K562 (cell line): ENCODE results near the gene GGNBP2. TPM values are rescaled to one million over a fixed set of nuclear protein-coding genes. Genes with fewer than 3 reads are reported as not detected.
A peak's percentile ranks its signal among the peaks of the same experiment; 100 is the strongest.

Experiments used
- CUX1 ChIP-seq: fragments of 200-800 bp; sonication (Bioruptor generic); IDR thresholded peaks from 2 replicates; pipeline ENCODE4 v1.6.1; 2016; ENCODE audit warnings: missing genetic modification characterization, missing compliant biosample characterization
- EHMT2 ChIP-seq: fragments of 450-650 bp; IDR thresholded peaks from 2 replicates; pipeline ENCODE4 v1.6.1; 2018; ENCODE audit warnings: antibody characterized with exemption
- EP300 ChIP-seq: IDR thresholded peaks from 2 replicates; pipeline ENCODE4 v1.6.1; 2012; ENCODE audit warnings: low read length, improper control_type of control experiment
- HINFP ChIP-seq: fragments of 450-650 bp; conservative IDR thresholded peaks from 2 replicates; pipeline ENCODE4 v1.6.1; 2016; ENCODE audit warnings: missing genetic modification characterization, low read depth, mild to moderate bottlenecking, control low read depth, missing compliant biosample characterization
- LEF1 ChIP-seq: fragments of 450-650 bp; IDR thresholded peaks from 2 replicates; pipeline ENCODE4 v1.6.1; 2016; ENCODE audit warnings: mild to moderate bottlenecking
- PHB ChIP-seq: fragments of 250-450 bp; sonication (Bioruptor Pico); IDR thresholded peaks from 2 replicates; pipeline ENCODE4 v1.5.0; 2021
- PTBP1 ChIP-seq: fragments of 200-400 bp; formaldehyde crosslinking; IDR thresholded peaks from 2 replicates; pipeline ENCODE4 v1.6.1; 2017; ENCODE audit warnings: low read depth, low read length
- TBP ChIP-seq: optimal IDR thresholded peaks from 2 replicates; pipeline ENCODE3; 2011; ENCODE audit warnings: low read depth, low read length, improper control_type of control experiment
- ZNF707 ChIP-seq: fragments of 250-450 bp; sonication (Bioruptor Pico); conservative IDR thresholded peaks from 2 replicates; pipeline ENCODE4 v1.8.0; 2022; ENCODE audit warnings: inconsistent platforms, mild to moderate bottlenecking, moderate library complexity
- ZNF79 ChIP-seq: fragments of 250-450 bp; sonication (Bioruptor Pico); IDR thresholded peaks from 2 replicates; pipeline ENCODE4 v1.4.0; 2020; ENCODE audit warnings: low read depth, mild to moderate bottlenecking, moderate library complexity
- polyA plus RNA-seq, 8 experiments: library from polyadenylated mRNA; depleted of rRNA in 4 of 8; stranded (reverse) in 5 of 8; unstranded in 3 of 8; fragments of >200 nt; fragmentation: Nextera tagmentation in 2 of 8; fragmentation: Illumina TruSeq in 1 of 8; extraction: Ambion mirVana in 2 of 8; extraction: Trizol in 1 of 8; gene quantifications; 2 replicates each; pipeline versions ENCODE4 v1.2.1 to v1.2.3, GENCODE V29; 2011 to 2014; ENCODE audit warnings: inconsistent platforms in 1 of 8, missing spikeins in 1 of 8
- total RNA-seq, 7 experiments: library from RNA; depleted of rRNA in 6 of 7; stranded (reverse); fragments of >200 nt in 6 of 7; fragmentation: Illumina TruSeq in 2 of 7; extraction: Trizol in 2 of 7; gene quantifications; 2 replicates each; pipeline versions ENCODE4 v1.2.1 to v1.2.3, GENCODE V29; 2011 to 2021; ENCODE audit warnings: low replicate concordance in 1 of 7
- TF ChIP-seq, protein P1 (sequence below): sonication (generic); formaldehyde crosslinking; IDR thresholded peaks from 2 replicates; pipeline ENCODE4 v1.8.1; 2023; ENCODE audit warnings: mild to moderate bottlenecking, missing genetic modification reagents
- TF ChIP-seq, protein P2 (sequence below): fragments of 250-450 bp; sonication (Bioruptor Pico); IDR thresholded peaks from 2 replicates; pipeline ENCODE4 v1.5.0; 2020; ENCODE audit warnings: mild to moderate bottlenecking
- TF ChIP-seq, protein P3 (sequence below), 2 experiments: fragments of 200-800 bp in 1 of 2; sonication (Bioruptor generic) in 1 of 2; sonication (generic) in 1 of 2; formaldehyde crosslinking in 1 of 2; IDR thresholded peaks in 1 of 2; conservative IDR thresholded peaks in 1 of 2; 2 replicates each; pipeline versions ENCODE4 v1.5.0 to v1.6.1; 2016 to 2020; ENCODE audit warnings: missing compliant biosample characterization in 1 of 2, missing genetic modification characterization in 1 of 2, missing genetic modification reagents in 1 of 2

Gene GGNBP2
- total and polyA plus RNA-seq, 9 of the 15 experiments (the other 6 are each of a cell fraction or from before 2014, with no cell fraction given) = 35.7 to 96.6 (median 64.1) TPM

- no peak for TF ChIP-seq CUX1 (CRISPR knock-in tag)
- TF ChIP-seq, protein P1, sequence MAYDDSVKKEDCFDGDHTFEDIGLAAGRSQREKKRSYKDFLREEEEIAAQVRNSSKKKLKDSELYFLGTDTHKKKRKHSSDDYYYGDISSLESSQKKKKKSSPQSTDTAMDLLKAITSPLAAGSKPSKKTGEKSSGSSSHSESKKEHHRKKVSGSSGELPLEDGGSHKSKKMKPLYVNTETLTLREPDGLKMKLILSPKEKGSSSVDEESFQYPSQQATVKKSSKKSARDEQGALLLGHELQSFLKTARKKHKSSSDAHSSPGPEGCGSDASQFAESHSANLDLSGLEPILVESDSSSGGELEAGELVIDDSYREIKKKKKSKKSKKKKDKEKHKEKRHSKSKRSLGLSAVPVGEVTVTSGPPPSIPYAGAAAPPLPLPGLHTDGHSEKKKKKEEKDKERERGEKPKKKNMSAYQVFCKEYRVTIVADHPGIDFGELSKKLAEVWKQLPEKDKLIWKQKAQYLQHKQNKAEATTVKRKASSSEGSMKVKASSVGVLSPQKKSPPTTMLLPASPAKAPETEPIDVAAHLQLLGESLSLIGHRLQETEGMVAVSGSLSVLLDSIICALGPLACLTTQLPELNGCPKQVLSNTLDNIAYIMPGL (CRISPR knock-in tag) = no peak; the same call in 1 of the 2 replicates
- TF ChIP-seq PHB (CRISPR knock-in tag) = 0 out of 2 replicates have a peak, but pooled peaks have one; percentile 40
- TF ChIP-seq ZNF707 (CRISPR knock-in tag) = no peak
- peak; percentile 23; the same call in 1 of the 2 replicates for TF ChIP-seq PTBP1
- no peak for TF ChIP-seq EHMT2
- no peak for TF ChIP-seq ZNF79 (CRISPR knock-in tag)
- TF ChIP-seq, protein P2, sequence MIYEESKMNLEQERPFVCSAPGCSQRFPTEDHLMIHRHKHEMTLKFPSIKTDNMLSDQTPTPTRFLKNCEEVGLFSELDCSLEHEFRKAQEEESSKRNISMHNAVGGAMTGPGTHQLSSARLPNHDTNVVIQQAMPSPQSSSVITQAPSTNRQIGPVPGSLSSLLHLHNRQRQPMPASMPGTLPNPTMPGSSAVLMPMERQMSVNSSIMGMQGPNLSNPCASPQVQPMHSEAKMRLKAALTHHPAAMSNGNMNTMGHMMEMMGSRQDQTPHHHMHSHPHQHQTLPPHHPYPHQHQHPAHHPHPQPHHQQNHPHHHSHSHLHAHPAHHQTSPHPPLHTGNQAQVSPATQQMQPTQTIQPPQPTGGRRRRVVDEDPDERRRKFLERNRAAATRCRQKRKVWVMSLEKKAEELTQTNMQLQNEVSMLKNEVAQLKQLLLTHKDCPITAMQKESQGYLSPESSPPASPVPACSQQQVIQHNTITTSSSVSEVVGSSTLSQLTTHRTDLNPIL (CRISPR knock-in tag) = no peak
- TF ChIP-seq TBP = peak; percentile 55
- no peak for TF ChIP-seq HINFP (tag)
- no peak; the same call in 1 of the 2 replicates for TF ChIP-seq EP300
- TF ChIP-seq LEF1 = no peak
- TF ChIP-seq, protein P3, sequence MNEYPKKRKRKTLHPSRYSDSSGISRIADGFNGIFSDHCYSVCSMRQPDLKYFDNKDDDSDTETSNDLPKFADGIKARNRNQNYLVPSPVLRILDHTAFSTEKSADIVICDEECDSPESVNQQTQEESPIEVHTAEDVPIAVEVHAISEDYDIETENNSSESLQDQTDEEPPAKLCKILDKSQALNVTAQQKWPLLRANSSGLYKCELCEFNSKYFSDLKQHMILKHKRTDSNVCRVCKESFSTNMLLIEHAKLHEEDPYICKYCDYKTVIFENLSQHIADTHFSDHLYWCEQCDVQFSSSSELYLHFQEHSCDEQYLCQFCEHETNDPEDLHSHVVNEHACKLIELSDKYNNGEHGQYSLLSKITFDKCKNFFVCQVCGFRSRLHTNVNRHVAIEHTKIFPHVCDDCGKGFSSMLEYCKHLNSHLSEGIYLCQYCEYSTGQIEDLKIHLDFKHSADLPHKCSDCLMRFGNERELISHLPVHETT (CRISPR knock-in tag; conservative IDR thresholded peaks at IDR 0.05 in 1 of 2, IDR thresholded peaks at IDR 0.05 in 1 of 2) = no peak; a peak in 1 of 4 replicates
Measured at GRCh38 chr17:36601303-36602029, 56.7 kb downstream of the GGNBP2 start, which contains the start of gene MRM1 (continued).
